Measurements from ENCODE around the gene SIN3B. TPM values are rescaled to one million over a fixed set of nuclear protein-coding genes. Genes with fewer than 3 reads are reported as not detected.

SIN3B gene
- total RNA-seq, 3 donors from 2014 or later (not counting 1 experiment from before 2014, with no cell fraction given), result 58.4 to 70.1 (median 60.2) TPM

GRCh38 chr19:16887353-16888265 is 58.4 kb downstream of the SIN3B start:
- no peak for TF ChIP-seq CTCF (IDR thresholded peaks at IDR 0.05)
- Mint-ChIP-seq H3K4me1 (peaks cover 12 to 29% of the 10 kb centered on the region in 2 donors), H3K4me3 (peak overlapping the region; percentile 42), H3K9me3 (peaks cover 3 to 4% of the 10 kb centered on the region in 2 donors), H3K36me3 (peaks cover 6% of the 10 kb centered on the region), H3K27me3 (ENCODE audit: low read depth in 2 of 2) (no peaks in the 10 kb centered on the region), H3K27ac (no peak overlapping the region)
- H3K27ac ChIP-seq (ENCODE audit: low read length), result no peak overlapping the region
- no peak overlapping the region for H3K4me3 ChIP-seq (ENCODE audit: low read length)
- intact Hi-C loops (cut with micrococcal nuclease), result no loop called here
- no peak for ATAC-seq
- 58% methylated on average over 17 of the region's 17 CpGs for WGBS (ENCODE audit: insufficient coverage)
- peaks cover 11% of the 10 kb centered on the region for H3K9me3 ChIP-seq (ENCODE audit: control insufficient read depth, insufficient read depth, low read length)
- peaks cover 32% of the 10 kb centered on the region for H3K4me1 ChIP-seq (ENCODE audit: control insufficient read depth, insufficient read depth, low read length)
- H3K36me3 ChIP-seq (ENCODE audit: control insufficient read depth, insufficient read depth, low read length), result no peaks in the 10 kb centered on the region
- no peak for DNase-seq
- H3K27me3 ChIP-seq (ENCODE audit: control insufficient read depth, insufficient read depth, low read length), result no peaks in the 10 kb centered on the region

GRCh38 chr19:16888629-16889365 is 59.6 kb downstream of the SIN3B start, which contains the start of gene F2RL3:
F2RL3 (plus strand) TSS chr19:16888999; CDS start chr19:16889190, 191 bp downstream.
- H3K9me3 Mint-ChIP-seq, result no peaks in the 10 kb centered on the region
- no peaks in the 10 kb centered on the region for H3K36me3 ChIP-seq (ENCODE audit: control insufficient read depth, insufficient read depth, low read length)
- H3K4me1 ChIP-seq (ENCODE audit: control insufficient read depth, insufficient read depth, low read length), result peaks cover 41% of the 10 kb centered on the region
- no peak within 1 kb of the TSS for H3K4me3 ChIP-seq (ENCODE audit: low read length)
- H3K4me3 Mint-ChIP-seq, result peak within 1 kb of the TSS; percentile 76
- no peak for TF ChIP-seq CTCF (IDR thresholded peaks at IDR 0.05)
- peak within 1 kb of the TSS in 1 of 2 donors; percentile 74 for H3K27ac Mint-ChIP-seq
- WGBS (ENCODE audit: insufficient coverage), result 4% methylated on average over 31 of the region's 31 CpGs
- no peaks in the 10 kb centered on the region for H3K9me3 ChIP-seq (ENCODE audit: control insufficient read depth, insufficient read depth, low read length)
- peak; percentile 56 to 73 (median 58) for ATAC-seq
- no peaks in the 10 kb centered on the region for H3K27me3 Mint-ChIP-seq (ENCODE audit: low read depth in 2 of 2)
- no peaks in the 10 kb centered on the region for H3K36me3 Mint-ChIP-seq
- H3K27me3 ChIP-seq (ENCODE audit: control insufficient read depth, insufficient read depth, low read length), result no peaks in the 10 kb centered on the region
- intact Hi-C loops (cut with micrococcal nuclease), result no loop called here
- no peak for DNase-seq
- H3K4me1 Mint-ChIP-seq, result peaks cover 24 to 40% of the 10 kb centered on the region in 2 donors
- no peak within 1 kb of the TSS for H3K27ac ChIP-seq (ENCODE audit: low read length)

- WGBS (ENCODE audit: insufficient coverage), result 84% methylated on average over 22 of the region's 22 CpGs
These were observed 60.2 kb downstream of the SIN3B start for GRCh38 chr19:16889366-16889882.

More at GRCh38 chr19:16889366-16889882, 60.2 kb downstream of the SIN3B start:
- DNase-seq, result no peak
- H3K9me3 Mint-ChIP-seq, result no peaks in the 10 kb centered on the region
- H3K27me3 Mint-ChIP-seq (ENCODE audit: low read depth in 2 of 2), result no peaks in the 10 kb centered on the region
- H3K36me3 Mint-ChIP-seq, result no peaks in the 10 kb centered on the region
- peaks cover 24 to 42% of the 10 kb centered on the region in 2 donors for H3K4me1 Mint-ChIP-seq
- Histone ChIP-seq H3K9me3 (ENCODE audit: control insufficient read depth, insufficient read depth, low read length) (no peaks in the 10 kb centered on the region), H3K4me3 (ENCODE audit: low read length) (no peak overlapping the region), H3K36me3 (ENCODE audit: control insufficient read depth, insufficient read depth, low read length) (no peaks in the 10 kb centered on the region), H3K27ac (ENCODE audit: low read length) (no peak overlapping the region), H3K4me1 (ENCODE audit: control insufficient read depth, insufficient read depth, low read length) (peaks cover 47% of the 10 kb centered on the region), H3K27me3 (ENCODE audit: control insufficient read depth, insufficient read depth, low read length) (no peaks in the 10 kb centered on the region)
- H3K27ac Mint-ChIP-seq, result peak overlapping the region in 1 of 2 donors; percentile 74
- intact Hi-C loops (cut with micrococcal nuclease), result no loop called here
- ATAC-seq, result no peak
- peak overlapping the region; percentile 76 for H3K4me3 Mint-ChIP-seq
- TF ChIP-seq CTCF (IDR thresholded peaks at IDR 0.05), result no peak
